Keratinocyte (primary cell): ENCODE measurements around the gene TFDP1. TPM values are rescaled to one million over a fixed set of nuclear protein-coding genes. Genes with fewer than 3 reads are reported as not detected.

Experiments
- DNase-seq: peaks from one replicate; pipeline ENCODE4 v3.0.0-alpha.2; 2011; ENCODE audit warnings: low read depth, missing footprints, low spot score
- FAIRE-seq: peaks from 2 replicates; lab custom pipeline; 2011; peaks lifted over from hg19 to GRCh38; lab: Jason Lieb, UNC
- H2AFZ ChIP-seq: 2 replicates; pipeline ENCODE4 v1.6.0; 2012; ENCODE audit warnings: low read length, control low read depth, inconsistent platforms; ENCODE audit not compliant: control insufficient read depth
- H3K27ac ChIP-seq: 2 replicates; pipeline ENCODE4 v1.5.1; 2011; ENCODE audit warnings: low read length; ENCODE audit not compliant: control insufficient read depth, insufficient read depth
- H3K27me3 ChIP-seq: 3 replicates; pipeline ENCODE4 v1.6.0; 2011; ENCODE audit warnings: low read length; ENCODE audit not compliant: control insufficient read depth, insufficient read depth; ENCODE audit errors: extremely low read depth
- H3K36me3 ChIP-seq, 2 experiments: 2 replicates in 1 of 2; 3 replicates in 1 of 2; pipeline ENCODE4 v1.5.1; 2011; ENCODE audit warnings: low read length in 2 of 2, mild to moderate bottlenecking in 1 of 2; ENCODE audit not compliant: control insufficient read depth in 2 of 2, insufficient read depth in 2 of 2; ENCODE audit errors: extremely low read depth in 1 of 2
- H3K4me1 ChIP-seq: 3 replicates; pipeline ENCODE4 v1.5.1; 2011; ENCODE audit warnings: low read length; ENCODE audit not compliant: control insufficient read depth, insufficient read depth; ENCODE audit errors: extremely low read depth
- H3K4me2 ChIP-seq: 3 replicates; pipeline ENCODE4 v1.6.0; 2011; ENCODE audit warnings: low read depth, low read length; ENCODE audit not compliant: control insufficient read depth, insufficient read depth; ENCODE audit errors: extremely low read depth
- H3K4me3 ChIP-seq, 3 experiments: fragments of 200-600 bp in 1 of 3; sonication (generic) in 1 of 3; 2 replicates in 2 of 3; 3 replicates in 1 of 3; pipeline ENCODE4 v1.5.1; 2011 to 2016; ENCODE audit warnings: low read length in 3 of 3, mild to moderate bottlenecking in 3 of 3, control low read depth in 2 of 3, inconsistent platforms in 1 of 3, low read depth in 1 of 3, mixed read lengths in 1 of 3, mixed run types in 1 of 3, moderate library complexity in 1 of 3; ENCODE audit not compliant: control insufficient read depth in 2 of 3, insufficient read depth in 2 of 3; ENCODE audit errors: extremely low read depth in 1 of 3
- H3K79me2 ChIP-seq: 2 replicates; pipeline ENCODE4 v1.6.0; 2012; ENCODE audit warnings: low read length; ENCODE audit not compliant: control insufficient read depth, insufficient read depth
- H3K9ac ChIP-seq: 3 replicates; pipeline ENCODE4 v1.6.0; 2011; ENCODE audit warnings: low read length; ENCODE audit not compliant: control insufficient read depth, insufficient read depth; ENCODE audit errors: extremely low read depth
- H3K9me1 ChIP-seq: 3 replicates; pipeline ENCODE4 v1.6.0; 2011; ENCODE audit warnings: low read length; ENCODE audit not compliant: control insufficient read depth, insufficient read depth; ENCODE audit errors: extremely low read depth
- H3K9me3 ChIP-seq: 2 replicates; pipeline ENCODE4 v1.5.1; 2012; ENCODE audit warnings: low read depth, low read length; ENCODE audit not compliant: control insufficient read depth
- H4K20me1 ChIP-seq: 3 replicates; pipeline ENCODE4 v1.6.0; 2011; ENCODE audit warnings: low read length; ENCODE audit not compliant: control insufficient read depth, insufficient read depth; ENCODE audit errors: extremely low read depth
- EZH2 ChIP-seq: IDR thresholded peaks from one replicate; pipeline ENCODE4 v1.6.1; 2012; ENCODE audit warnings: inconsistent platforms, mild to moderate bottlenecking, low read length, moderate library complexity
- dilution Hi-C: fragments of 300-500 bp; cut with MboI; formaldehyde crosslinking; loops from one replicate; pipeline ENCODE4 v1.7.0; 2020; ENCODE audit warnings: low sequenced_read_pairs; ENCODE audit not compliant: extremely low pct_ligation_motif_present
- polyA plus RNA-seq, 5 experiments: library from polyadenylated mRNA; depleted of rRNA in 3 of 5; stranded (reverse) in 3 of 5; stranded (forward) in 1 of 5; unstranded in 1 of 5; fragments of >200 nt; gene quantifications; 1 replicate in 1 of 5; 2 replicates in 3 of 5; 3 replicates in 1 of 5; pipeline versions ENCODE4 v1.2.1 to v1.2.3, GENCODE V29; 2011 to 2012; ENCODE audit warnings: missing spikeins in 2 of 5, low read depth in 1 of 5, low replicate concordance in 1 of 5
- TF ChIP-seq, protein P1 (sequence below), 3 experiments: IDR thresholded peaks in 1 of 3; conservative IDR thresholded peaks in 1 of 3; optimal IDR thresholded peaks in 1 of 3; 2 replicates in 2 of 3; 3 replicates in 1 of 3; pipeline versions ENCODE3 to v1.5.1; 2011; ENCODE audit warnings: low read length in 3 of 3, mild to moderate bottlenecking in 3 of 3, moderate library complexity in 2 of 3, control low read depth in 1 of 3, inconsistent platforms in 1 of 3; ENCODE audit not compliant: insufficient read depth in 2 of 3; ENCODE audit errors: extremely low read depth in 1 of 3

The TFDP1 gene
- polyA plus RNA-seq, 1 donor (not counting 4 experiments of a cell fraction or from before 2014, with no cell fraction given), result 105 TPM

DNA sequence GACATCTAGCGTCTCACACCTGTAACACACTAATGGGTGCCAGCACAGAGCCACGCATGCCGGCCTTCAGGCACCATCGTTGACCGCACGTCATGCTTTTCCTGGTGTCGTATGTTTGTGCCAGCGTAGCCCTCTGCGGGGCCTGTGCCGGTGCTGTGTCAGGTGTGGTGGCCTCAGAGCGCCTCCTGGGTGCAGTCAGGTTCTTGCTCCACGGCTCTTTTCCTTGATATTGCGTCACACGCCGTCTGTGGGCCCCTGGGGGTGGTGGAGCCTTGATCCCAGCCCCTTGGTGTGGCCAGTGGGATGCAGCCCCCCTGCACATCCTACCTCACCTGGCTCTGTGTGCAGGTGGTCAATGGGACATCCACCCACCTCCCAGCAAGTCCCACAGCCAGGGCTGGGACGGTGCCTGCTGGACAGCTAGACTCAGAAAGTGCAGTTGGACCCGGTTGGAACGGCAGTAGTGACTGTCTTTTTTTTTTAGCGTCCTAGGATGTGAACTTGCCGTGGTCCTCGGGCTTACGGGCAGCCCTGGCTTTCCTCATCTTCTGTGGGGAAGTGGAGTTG is 24.5 kb downstream of the TFDP1 start:
- Histone ChIP-seq H3K4me1 (no peaks in the 10 kb centered on the region), H4K20me1 (peaks cover 33% of the 10 kb centered on the region), H3K9ac (no peak overlapping the region), H3K27ac (no peak overlapping the region), H3K9me1 (peaks cover 3% of the 10 kb centered on the region), H3K36me3 (peaks cover 30 to 41% of the 10 kb centered on the region in 2 experiments), H3K79me2 (peaks cover 100% of the 10 kb centered on the region), H3K9me3 (no peaks in the 10 kb centered on the region), H2AFZ (no peak overlapping the region), H3K4me3 (no peak overlapping the region), H3K27me3 (no peaks in the 10 kb centered on the region), H3K4me2 (no peak overlapping the region)
- dilution Hi-C loops, result no loop called here
- DNase-seq, result no peak
- no peak for TF ChIP-seq EZH2
- TF ChIP-seq, protein P1, sequence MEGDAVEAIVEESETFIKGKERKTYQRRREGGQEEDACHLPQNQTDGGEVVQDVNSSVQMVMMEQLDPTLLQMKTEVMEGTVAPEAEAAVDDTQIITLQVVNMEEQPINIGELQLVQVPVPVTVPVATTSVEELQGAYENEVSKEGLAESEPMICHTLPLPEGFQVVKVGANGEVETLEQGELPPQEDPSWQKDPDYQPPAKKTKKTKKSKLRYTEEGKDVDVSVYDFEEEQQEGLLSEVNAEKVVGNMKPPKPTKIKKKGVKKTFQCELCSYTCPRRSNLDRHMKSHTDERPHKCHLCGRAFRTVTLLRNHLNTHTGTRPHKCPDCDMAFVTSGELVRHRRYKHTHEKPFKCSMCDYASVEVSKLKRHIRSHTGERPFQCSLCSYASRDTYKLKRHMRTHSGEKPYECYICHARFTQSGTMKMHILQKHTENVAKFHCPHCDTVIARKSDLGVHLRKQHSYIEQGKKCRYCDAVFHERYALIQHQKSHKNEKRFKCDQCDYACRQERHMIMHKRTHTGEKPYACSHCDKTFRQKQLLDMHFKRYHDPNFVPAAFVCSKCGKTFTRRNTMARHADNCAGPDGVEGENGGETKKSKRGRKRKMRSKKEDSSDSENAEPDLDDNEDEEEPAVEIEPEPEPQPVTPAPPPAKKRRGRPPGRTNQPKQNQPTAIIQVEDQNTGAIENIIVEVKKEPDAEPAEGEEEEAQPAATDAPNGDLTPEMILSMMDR (optimal IDR thresholded peaks at IDR 0.05 in 1 of 3, IDR thresholded peaks at IDR 0.05 in 1 of 3, conservative IDR thresholded peaks at IDR 0.05 in 1 of 3; ENCODE audit: extremely low read depth in 1 of 3, insufficient read depth in 2 of 3, low read length in 3 of 3), result no peak
- no peak for FAIRE-seq

DNA sequence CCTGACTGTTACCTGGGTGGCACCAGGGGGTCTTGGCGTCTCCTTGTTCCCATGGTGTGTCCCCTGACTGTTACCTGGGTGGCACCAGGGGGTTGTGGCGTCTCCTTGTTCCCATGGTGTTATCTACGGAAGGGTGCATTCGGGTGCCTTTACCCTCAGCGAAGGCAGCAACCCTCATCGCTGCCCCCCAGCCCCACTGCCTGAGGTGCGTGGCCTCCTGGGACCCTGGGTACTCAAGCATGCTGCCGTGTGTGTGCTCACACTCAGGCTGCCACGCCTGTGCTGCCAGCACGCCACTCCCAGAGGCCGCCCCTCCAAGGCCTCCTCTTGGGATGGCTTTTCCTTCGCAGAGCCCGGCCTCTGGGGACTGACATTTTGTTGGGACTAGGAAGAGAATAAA is 25.1 kb downstream of the TFDP1 start:
- TF ChIP-seq, protein P1 (optimal IDR thresholded peaks at IDR 0.05 in 1 of 3, IDR thresholded peaks at IDR 0.05 in 1 of 3, conservative IDR thresholded peaks at IDR 0.05 in 1 of 3; ENCODE audit: extremely low read depth in 1 of 3, insufficient read depth in 2 of 3, low read length in 3 of 3), result no peak
- no peak for TF ChIP-seq EZH2
- FAIRE-seq (no peak), DNase-seq (no peak)
- Histone ChIP-seq H3K4me2 (no peak overlapping the region), H3K27ac (no peak overlapping the region), H3K9ac (no peak overlapping the region), H3K36me3 (peaks cover 29 to 47% of the 10 kb centered on the region in 2 experiments), H4K20me1 (peaks cover 33% of the 10 kb centered on the region), H3K9me1 (peaks cover 3% of the 10 kb centered on the region), H2AFZ (no peak overlapping the region), H3K4me1 (no peaks in the 10 kb centered on the region), H3K27me3 (no peaks in the 10 kb centered on the region), H3K79me2 (peaks cover 100% of the 10 kb centered on the region), H3K9me3 (no peaks in the 10 kb centered on the region), H3K4me3 (no peak overlapping the region)
- dilution Hi-C loops, result no loop called here
